Measurements from ENCODE around the gene LPCAT3.

The LPCAT3 gene

GRCh38 chr12:6935371-6936193, 82.7 kb downstream of the LPCAT3 start:
- DNase-seq = no peak

GRCh38 chr12:6934110-6934509, 84.2 kb downstream of the LPCAT3 start:
- DNase-seq = no peak

- DNase-seq = no peak
These were observed 85.5 kb downstream of the LPCAT3 start for GRCh38 chr12:6932766-6933165.

GRCh38 chr12:6929466-6930452, 88.5 kb downstream of the LPCAT3 start:
- DNase-seq = no peak

GRCh38 chr12:6928703-6929407, 89.4 kb downstream of the LPCAT3 start:
- DNase-seq = no peak

- peak; percentile 32 for DNase-seq
These were observed 90.1 kb downstream of the LPCAT3 start for GRCh38 chr12:6928022-6928702.

- peak; percentile 55 for DNase-seq
These were observed 90.8 kb downstream of the LPCAT3 start, which contains the start of gene ATN1 for GRCh38 chr12:6927379-6928021. Gene ATN1, plus strand, starts transcription at chr12:6927959. Its CDS starts 6,043 bp downstream, at chr12:6934002.
